ENCODE results near the gene EMC10.
A peak's percentile ranks its signal among the peaks of the same experiment; 100 is the strongest.

Gene EMC10

GRCh38 chr19:50477751-50478515 lies 1.6 kb downstream of the EMC10 start:
- DNase-seq: no peak
- Histone ChIP-seq H3K4me1 (ENCODE audit: low read length) (no peaks in the 10 kb centered on the region), H3K9ac (ENCODE audit: low read length) (no peak overlapping the region), H3K27me3 (replicated peaks; ENCODE audit: insufficient read depth, low read length) (peaks cover 4% of the 10 kb centered on the region; the same call in 1 of the 2 replicates), H3K9me2 (replicated peaks; ENCODE audit: insufficient read depth, low read length) (no peaks in the 10 kb centered on the region), H3K4me3 (ENCODE audit: low read length) (no peak overlapping the region), H3K27ac (ENCODE audit: low read length) (no peak overlapping the region), H3F3A (ENCODE audit: insufficient read depth, low read length) (peaks cover 5% of the 10 kb centered on the region; the same call in 1 of the 2 replicates), H3K9me3 (replicated peaks; ENCODE audit: insufficient read depth, low read length) (no peaks in the 10 kb centered on the region), H3K79me2 (ENCODE audit: low read length) (peaks cover 31% of the 10 kb centered on the region), H4K20me1 (ENCODE audit: insufficient read depth, low read length) (peaks cover 3% of the 10 kb centered on the region; the same call in 1 of the 2 replicates), H3K36me3 (replicated peaks; ENCODE audit: insufficient read depth, low read length) (0 out of 2 replicates have a peak, but pooled peaks cover 2% of the 10 kb centered on the region), H3K4me2 (ENCODE audit: low read depth, low read length) (peak overlapping the region; percentile 43; the same call in 1 of the 2 replicates), H2AFZ (ENCODE audit: low read length) (no peak overlapping the region)
- TF ChIP-seq EZH2phosphoT487 (IDR thresholded peaks at IDR 0.05; ENCODE audit: low read length) (no peak), CTCF (IDR thresholded peaks at IDR 0.05; ENCODE audit: low read length) (no peak), EZH2 (optimal IDR thresholded peaks at IDR 0.05; ENCODE audit: low read depth, low read length) (no peak)

GRCh38 chr19:50478901-50479715 lies 2.8 kb downstream of the EMC10 start:
- no peaks in the 10 kb centered on the region for H3K9me3 ChIP-seq (replicated peaks; ENCODE audit: insufficient read depth, low read length)
- no peaks in the 10 kb centered on the region for H3K27me3 ChIP-seq (replicated peaks; ENCODE audit: insufficient read depth, low read length)
- no peaks in the 10 kb centered on the region for H3K4me1 ChIP-seq (ENCODE audit: low read length)
- DNase-seq: no peak
- peaks cover 3% of the 10 kb centered on the region; the same call in 1 of the 2 replicates for H4K20me1 ChIP-seq (ENCODE audit: insufficient read depth, low read length)
- no peak overlapping the region for H2AFZ ChIP-seq (ENCODE audit: low read length)
- H3K79me2 ChIP-seq (ENCODE audit: low read length): peaks cover 31% of the 10 kb centered on the region
- no peak overlapping the region for H3K9ac ChIP-seq (ENCODE audit: low read length)
- H3F3A ChIP-seq (ENCODE audit: insufficient read depth, low read length): peaks cover 5% of the 10 kb centered on the region; the same call in 1 of the 2 replicates
- no peak overlapping the region for H3K4me2 ChIP-seq (ENCODE audit: low read depth, low read length)
- no peak overlapping the region for H3K4me3 ChIP-seq (ENCODE audit: low read length)
- 0 out of 2 replicates have a peak, but pooled peaks cover 5% of the 10 kb centered on the region for H3K36me3 ChIP-seq (replicated peaks; ENCODE audit: insufficient read depth, low read length)
- H3K9me2 ChIP-seq (replicated peaks; ENCODE audit: insufficient read depth, low read length): no peaks in the 10 kb centered on the region
- TF ChIP-seq EZH2phosphoT487 (IDR thresholded peaks at IDR 0.05; ENCODE audit: low read length): no peak
- TF ChIP-seq CTCF (IDR thresholded peaks at IDR 0.05; ENCODE audit: low read length): peak; percentile 47
- no peak overlapping the region for H3K27ac ChIP-seq (ENCODE audit: low read length)

GRCh38 chr19:50479761-50480251 lies 3.5 kb downstream of the EMC10 start:
- no peak overlapping the region for H2AFZ ChIP-seq (ENCODE audit: low read length)
- H3K4me2 ChIP-seq (ENCODE audit: low read depth, low read length): no peak overlapping the region
- no peak overlapping the region for H3K9ac ChIP-seq (ENCODE audit: low read length)
- no peak overlapping the region for H3K27ac ChIP-seq (ENCODE audit: low read length)
- H3K36me3 ChIP-seq (replicated peaks; ENCODE audit: insufficient read depth, low read length): 0 out of 2 replicates have a peak, but pooled peaks cover 5% of the 10 kb centered on the region
- no peak for DNase-seq
- no peaks in the 10 kb centered on the region for H3K9me2 ChIP-seq (replicated peaks; ENCODE audit: insufficient read depth, low read length)
- TF ChIP-seq EZH2phosphoT487 (IDR thresholded peaks at IDR 0.05; ENCODE audit: low read length) (no peak), EZH2 (optimal IDR thresholded peaks at IDR 0.05; ENCODE audit: low read depth, low read length) (no peak), CTCF (IDR thresholded peaks at IDR 0.05; ENCODE audit: low read length) (no peak)
- no peak overlapping the region for H3K4me3 ChIP-seq (ENCODE audit: low read length)
- peaks cover 3% of the 10 kb centered on the region; the same call in 1 of the 2 replicates for H4K20me1 ChIP-seq (ENCODE audit: insufficient read depth, low read length)
- H3K27me3 ChIP-seq (replicated peaks; ENCODE audit: insufficient read depth, low read length): no peaks in the 10 kb centered on the region
- H3K79me2 ChIP-seq (ENCODE audit: low read length): peaks cover 31% of the 10 kb centered on the region
- H3F3A ChIP-seq (ENCODE audit: insufficient read depth, low read length): peaks cover 5% of the 10 kb centered on the region; the same call in 1 of the 2 replicates
- no peaks in the 10 kb centered on the region for H3K9me3 ChIP-seq (replicated peaks; ENCODE audit: insufficient read depth, low read length)
- H3K4me1 ChIP-seq (ENCODE audit: low read length): no peaks in the 10 kb centered on the region
